H1 (cell line): ENCODE data around the gene CCDC92B. TPM values are rescaled to one million over a fixed set of nuclear protein-coding genes. Genes with fewer than 3 reads are reported as not detected.

ENCODE experiments used
- CTCF ChIA-PET: fragments of 300-600 bp; sonication (Branson Sonifier 250); formaldehyde crosslinking; loops from one replicate; lab custom pipeline; 2021; ENCODE audit not compliant: partially characterized antibody; lab: Charles Lee
- POLR2A ChIA-PET: fragments of 300-600 bp; sonication (Branson Sonifier 250); formaldehyde crosslinking; loops from one replicate; lab custom pipeline; 2021; ENCODE audit warnings: inconsistent platforms; ENCODE audit not compliant: partially characterized antibody; lab: Charles Lee
- DNase-seq, 2 experiments: peaks; one replicate each; pipeline versions ENCODE4 v3.0.0 to v3.0.0-alpha.2; 2010 to 2022; ENCODE audit warnings: low spot score in 2 of 2, low read depth in 1 of 2, mixed read lengths in 1 of 2
- FAIRE-seq: peaks from 2 replicates; lab custom pipeline; 2011; peaks lifted over from hg19 to GRCh38; lab: Jason Lieb, UNC
- H2AFZ ChIP-seq: 2 replicates; pipeline ENCODE4 v1.8.1; 2012; ENCODE audit warnings: low read length, inconsistent platforms
- H2AK5ac ChIP-seq: 2 replicates; pipeline ENCODE4 v1.6.1; 2013; ENCODE audit warnings: low read depth, low read length
- H2BK120ac ChIP-seq: replicated peaks from 2 replicates; pipeline ENCODE3; 2013; ENCODE audit warnings: low read depth, low read length, inconsistent platforms
- H2BK12ac ChIP-seq: 2 replicates; pipeline ENCODE4 v1.6.1; 2013; ENCODE audit warnings: low read depth, low read length
- H2BK15ac ChIP-seq: 2 replicates; pipeline ENCODE4 v1.6.1; 2013; ENCODE audit warnings: low read length
- H2BK20ac ChIP-seq: 2 replicates; pipeline ENCODE4 v1.6.1; 2013; ENCODE audit warnings: low read length
- H2BK5ac ChIP-seq: 2 replicates; pipeline ENCODE4 v1.6.1; 2013; ENCODE audit warnings: low read depth, low read length
- H3K14ac ChIP-seq: 2 replicates; pipeline ENCODE4 v1.6.1; 2013; ENCODE audit warnings: inconsistent platforms; ENCODE audit not compliant: insufficient read length
- H3K18ac ChIP-seq: 2 replicates; pipeline ENCODE4 v1.6.1; 2013; ENCODE audit warnings: low read length; ENCODE audit errors: extremely low read depth
- H3K23ac ChIP-seq: 2 replicates; pipeline ENCODE4 v1.6.1; 2013; ENCODE audit warnings: inconsistent platforms; ENCODE audit not compliant: insufficient read length
- H3K23me2 ChIP-seq: 2 replicates; pipeline ENCODE4 v1.6.1; 2013; ENCODE audit warnings: low read depth, low read length
- H3K27ac ChIP-seq: 2 replicates; pipeline ENCODE4 v1.6.1; 2011; ENCODE audit warnings: low read depth, low read length, inconsistent platforms
- H3K27me3 ChIP-seq, 4 experiments: replicated peaks in 1 of 4; 1 replicate in 1 of 4; 2 replicates in 3 of 4; pipeline versions ENCODE4 v1.6.1 to v1.8.1; 2011 to 2013; ENCODE audit warnings: low read length in 3 of 4, mild to moderate bottlenecking in 3 of 4, inconsistent platforms in 2 of 4, mixed read lengths in 2 of 4, moderate library complexity in 1 of 4; ENCODE audit not compliant: control insufficient read depth in 3 of 4, insufficient read depth in 3 of 4; ENCODE audit errors: extremely low read depth in 1 of 4
- H3K36me3 ChIP-seq, 4 experiments: 2 replicates each; pipeline versions ENCODE4 v1.6.1 to v1.8.1; 2011 to 2013; ENCODE audit warnings: mild to moderate bottlenecking in 4 of 4, low read length in 3 of 4, moderate library complexity in 2 of 4, control low read depth in 1 of 4, inconsistent platforms in 1 of 4; ENCODE audit not compliant: insufficient read depth in 4 of 4, control insufficient read depth in 2 of 4
- H3K4ac ChIP-seq: replicated peaks from 2 replicates; pipeline ENCODE3; 2013; ENCODE audit warnings: low read length, low read depth, mixed read lengths, inconsistent platforms; ENCODE audit not compliant: insufficient read length
- H3K4me1 ChIP-seq, 4 experiments: replicated peaks in 1 of 4; 1 replicate in 1 of 4; 2 replicates in 3 of 4; pipeline versions ENCODE4 v1.6.1 to v1.8.1; 2011 to 2013; ENCODE audit warnings: low read length in 3 of 4, inconsistent platforms in 2 of 4, mixed read lengths in 1 of 4; ENCODE audit not compliant: insufficient read depth in 4 of 4, control insufficient read depth in 3 of 4
- H3K4me2 ChIP-seq, 2 experiments: 2 replicates each; pipeline versions ENCODE4 v1.6.1 to v1.8.1; 2011 to 2013; ENCODE audit warnings: low read depth in 2 of 2, low read length in 2 of 2, control low read depth in 1 of 2, inconsistent platforms in 1 of 2, mild to moderate bottlenecking in 1 of 2; ENCODE audit not compliant: insufficient read depth in 1 of 2
- H3K4me3 ChIP-seq, 4 experiments: fragments of 200-600, 300-600 bp in 1 of 4; sonication (generic), shearing (Covaris generic), sonication (Bioruptor Twin) in 1 of 4; 2 replicates each; pipeline versions ENCODE4 v1.5.1 to v1.8.1; 2011 to 2016; ENCODE audit warnings: low read length in 4 of 4, low read depth in 3 of 4, control low read depth in 2 of 4, inconsistent platforms in 2 of 4, mild to moderate bottlenecking in 2 of 4, mixed read lengths in 1 of 4, moderate library complexity in 1 of 4; ENCODE audit not compliant: insufficient read depth in 2 of 4; ENCODE audit errors: extremely low read depth in 1 of 4
- H3K56ac ChIP-seq: replicated peaks from 2 replicates; pipeline ENCODE3; 2013; ENCODE audit warnings: low read depth, mild to moderate bottlenecking, mixed read lengths, low read length, inconsistent platforms; ENCODE audit not compliant: insufficient read length
- H3K79me1 ChIP-seq: 2 replicates; pipeline ENCODE4 v1.6.1; 2013; ENCODE audit warnings: low read depth, low read length, control low read depth
- H3K79me2 ChIP-seq, 2 experiments: 2 replicates each; pipeline versions ENCODE4 v1.6.1 to v1.8.1; 2012 to 2013; ENCODE audit warnings: low read length in 2 of 2, mild to moderate bottlenecking in 2 of 2, inconsistent platforms in 1 of 2; ENCODE audit not compliant: insufficient read depth in 2 of 2, control insufficient read depth in 1 of 2
- H3K9ac ChIP-seq, 4 experiments: replicated peaks in 1 of 4; 1 replicate in 1 of 4; 2 replicates in 3 of 4; pipeline versions ENCODE4 v1.6.1 to v1.8.1; 2011 to 2013; ENCODE audit warnings: low read depth in 3 of 4, low read length in 3 of 4, control low read depth in 2 of 4, mild to moderate bottlenecking in 2 of 4, moderate library complexity in 2 of 4, inconsistent platforms in 1 of 4; ENCODE audit errors: extremely low read depth in 1 of 4
- H3K9me3 ChIP-seq, 2 experiments: 2 replicates each; pipeline versions ENCODE4 v1.6.1 to v1.8.1; 2012 to 2013; ENCODE audit warnings: mild to moderate bottlenecking in 2 of 2, moderate library complexity in 2 of 2, control low read depth in 1 of 2, inconsistent platforms in 1 of 2, low read depth in 1 of 2, low read length in 1 of 2, mixed read lengths in 1 of 2; ENCODE audit not compliant: insufficient read depth in 2 of 2
- H4K20me1 ChIP-seq, 2 experiments: replicated peaks in 1 of 2; 2 replicates each; pipeline versions ENCODE3 to v1.8.1; 2011 to 2013; ENCODE audit warnings: inconsistent platforms in 2 of 2, low read length in 2 of 2, mild to moderate bottlenecking in 1 of 2; ENCODE audit not compliant: insufficient read depth in 2 of 2, control insufficient read depth in 1 of 2
- H4K5ac ChIP-seq: 2 replicates; pipeline ENCODE4 v1.6.1; 2013; ENCODE audit warnings: low read length, low read depth, mixed read lengths, inconsistent platforms; ENCODE audit not compliant: insufficient read length
- H4K8ac ChIP-seq: 2 replicates; pipeline ENCODE4 v1.8.0; 2013; ENCODE audit warnings: mild to moderate bottlenecking, moderate library complexity, low read length, inconsistent platforms; ENCODE audit not compliant: insufficient read depth; ENCODE audit errors: extremely low read depth
- H4K91ac ChIP-seq: replicated peaks from 2 replicates; pipeline ENCODE3; 2013; ENCODE audit warnings: low read length, mixed read lengths, inconsistent platforms; ENCODE audit not compliant: insufficient read length
- MAFK ChIP-seq: IDR thresholded peaks from 2 replicates; pipeline ENCODE4 v1.6.1; 2012; ENCODE audit warnings: low read depth, mild to moderate bottlenecking, improper control_type of control experiment, low read length
- PHF8 ChIP-seq: fragments of 200-600 bp; sonication (generic); conservative IDR thresholded peaks from 2 replicates; pipeline ENCODE4 v1.7.1; 2012; ENCODE audit warnings: low read depth, mild to moderate bottlenecking, inconsistent platforms, low read length, moderate library complexity
- RBBP5 ChIP-seq: IDR thresholded peaks from 2 replicates; pipeline ENCODE4 v1.7.1; 2012; ENCODE audit warnings: low read depth, mild to moderate bottlenecking, inconsistent platforms, low read length, moderate library complexity, borderline replicate concordance
- TCF12 ChIP-seq: IDR thresholded peaks from 2 replicates; pipeline ENCODE4 v1.6.1; 2011; ENCODE audit warnings: low read depth, mild to moderate bottlenecking, low read length
- whole genome bisulfite sequencing, 2 experiments: shearing (Covaris generic) in 1 of 2; methylation state at CpG; one replicate each; pipeline versions ENCODE4 v1.1.6 to v1.1.7; 2013 to 2015; ENCODE audit warnings: low lambda C conversion rate in 2 of 2, mixed read lengths in 2 of 2, inconsistent platforms in 1 of 2, low coverage in 1 of 2, missing lambda C conversion rate in 1 of 2; ENCODE audit not compliant: insufficient replicate concordance in 2 of 2, insufficient coverage in 1 of 2, insufficient read length in 1 of 2; ENCODE audit errors: extremely low coverage in 1 of 2, missing lambda C conversion rate in 1 of 2; 5-methylcytosine and 5-hydroxymethylcytosine counted together
- polyA plus RNA-seq, 7 experiments: library from polyadenylated mRNA; depleted of rRNA in 3 of 7; stranded (reverse) in 5 of 7; unstranded in 2 of 7; fragments of >200 nt in 5 of 7; fragments of 200-250 nt in 2 of 7; gene quantifications; 1 replicate in 5 of 7; 2 replicates in 1 of 7; 4 replicates in 1 of 7; pipeline versions ENCODE4 v1.2.1 to v1.2.3, GENCODE V29; 2011 to 2013; ENCODE audit warnings: missing spikeins in 2 of 7, mixed read lengths in 2 of 7
- total RNA-seq: library from RNA; stranded (reverse); fragmentation: NEBNext Ultra II Directional; extraction: Animal tissue kit (Norgen Biotek cat#: 25700); gene quantifications from 2 replicates; pipeline ENCODE4 v1.2.1, GENCODE V29; 2021
- TF ChIP-seq, protein P1 (sequence below): IDR thresholded peaks from 2 replicates; pipeline ENCODE4 v1.6.1; 2011; ENCODE audit warnings: low read length, improper control_type of control experiment
- TF ChIP-seq, protein P2 (sequence below), 3 experiments: IDR thresholded peaks; 1 replicate in 2 of 3; 2 replicates in 1 of 3; pipeline versions ENCODE4 v1.5.1 to v1.6.1; 2011; ENCODE audit warnings: low read length in 3 of 3, mild to moderate bottlenecking in 3 of 3, inconsistent platforms in 2 of 3, low read depth in 1 of 3, moderate library complexity in 1 of 3; ENCODE audit not compliant: insufficient read depth in 1 of 3; ENCODE audit errors: control extremely low read depth in 1 of 3

CCDC92B gene
- total and polyA plus RNA-seq, 2 of the 8 experiments (the other 6 are each of a cell fraction or from before 2014, with no cell fraction given): 5.5 to 12.1 TPM

- Histone ChIP-seq H3K14ac (no peak overlapping the region), H3K4ac (peak overlapping the region; percentile 90), H3K27me3 (peaks cover 0 to 8% (median under 1%) of the 10 kb centered on the region in 4 experiments; a peak in 3 of 7 replicates), H3K4me2 (peak overlapping the region; percentile 54 to 87), H2BK120ac (peak overlapping the region; percentile 7), H4K8ac (peak overlapping the region; percentile 73), H3K18ac (peak overlapping the region; percentile 78), H3K79me1 (no peaks in the 10 kb centered on the region), H2BK5ac (no peak overlapping the region; the same call in 1 of the 2 replicates), H4K20me1 (no peaks in the 10 kb centered on the region), H2BK15ac (no peak overlapping the region), H3K23me2 (peaks cover 3% of the 10 kb centered on the region; the same call in 1 of the 2 replicates), H3K36me3 (no peaks in the 10 kb centered on the region), H3K9me3 (no peaks in the 10 kb centered on the region), H2AK5ac (no peak overlapping the region), H3K9ac (no peak overlapping the region; a peak in 1 of 7 replicates), H3K79me2 (no peaks in the 10 kb centered on the region), H4K5ac (peak overlapping the region; percentile 47), H3K4me1 (peaks cover 4 to 6% (median 4%) of the 10 kb centered on the region in 4 experiments; a peak in 5 of 7 replicates), H2BK20ac (no peak overlapping the region), H2BK12ac (peak overlapping the region; percentile 4; the same call in 1 of the 2 replicates), H4K91ac (peak overlapping the region; percentile 52), H2AFZ (peak overlapping the region; percentile 43; the same call in 1 of the 2 replicates), H3K4me3 (peak overlapping the region; percentile 47 to 80 (median 62)), H3K23ac (no peak overlapping the region), H3K27ac (no peak overlapping the region), H3K56ac (no peak overlapping the region)
- WGBS, 2 experiments: 4% methylated on average over 33 of the region's 46 CpGs; no CpG with 5 or more reads in 1 of the 2 experiments
- ChIA-PET POLR2A (interaction anchor here (0.6 to 3.8 kb wide), 8 partner anchors 14 to 118 kb away, joined by 3 to 13 read pairs (median 4); no protein-coding TSS in a partner anchor), CTCF (interaction anchor here (1.0 to 4.2 kb wide), 5 partner anchors 11 to 31 kb away, joined by 3 to 21 read pairs (median 3); no protein-coding TSS in a partner anchor)
- peak in 1 of 2 experiments; percentile 88 for DNase-seq
- FAIRE-seq: no peak
- TF ChIP-seq MAFK: no peak
- TF ChIP-seq, protein P1, sequence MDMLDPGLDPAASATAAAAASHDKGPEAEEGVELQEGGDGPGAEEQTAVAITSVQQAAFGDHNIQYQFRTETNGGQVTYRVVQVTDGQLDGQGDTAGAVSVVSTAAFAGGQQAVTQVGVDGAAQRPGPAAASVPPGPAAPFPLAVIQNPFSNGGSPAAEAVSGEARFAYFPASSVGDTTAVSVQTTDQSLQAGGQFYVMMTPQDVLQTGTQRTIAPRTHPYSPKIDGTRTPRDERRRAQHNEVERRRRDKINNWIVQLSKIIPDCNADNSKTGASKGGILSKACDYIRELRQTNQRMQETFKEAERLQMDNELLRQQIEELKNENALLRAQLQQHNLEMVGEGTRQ: peak; percentile 39; the same call in 1 of the 2 replicates
- TF ChIP-seq PHF8: peak; percentile 27; the same call in 1 of the 2 replicates
- TF ChIP-seq, protein P2, sequence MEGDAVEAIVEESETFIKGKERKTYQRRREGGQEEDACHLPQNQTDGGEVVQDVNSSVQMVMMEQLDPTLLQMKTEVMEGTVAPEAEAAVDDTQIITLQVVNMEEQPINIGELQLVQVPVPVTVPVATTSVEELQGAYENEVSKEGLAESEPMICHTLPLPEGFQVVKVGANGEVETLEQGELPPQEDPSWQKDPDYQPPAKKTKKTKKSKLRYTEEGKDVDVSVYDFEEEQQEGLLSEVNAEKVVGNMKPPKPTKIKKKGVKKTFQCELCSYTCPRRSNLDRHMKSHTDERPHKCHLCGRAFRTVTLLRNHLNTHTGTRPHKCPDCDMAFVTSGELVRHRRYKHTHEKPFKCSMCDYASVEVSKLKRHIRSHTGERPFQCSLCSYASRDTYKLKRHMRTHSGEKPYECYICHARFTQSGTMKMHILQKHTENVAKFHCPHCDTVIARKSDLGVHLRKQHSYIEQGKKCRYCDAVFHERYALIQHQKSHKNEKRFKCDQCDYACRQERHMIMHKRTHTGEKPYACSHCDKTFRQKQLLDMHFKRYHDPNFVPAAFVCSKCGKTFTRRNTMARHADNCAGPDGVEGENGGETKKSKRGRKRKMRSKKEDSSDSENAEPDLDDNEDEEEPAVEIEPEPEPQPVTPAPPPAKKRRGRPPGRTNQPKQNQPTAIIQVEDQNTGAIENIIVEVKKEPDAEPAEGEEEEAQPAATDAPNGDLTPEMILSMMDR (IDR thresholded peaks at IDR 0.05; ENCODE audit: control extremely low read depth in 1 of 3, insufficient read depth in 1 of 3, low read depth in 1 of 3, low read length in 3 of 3): peak in 1 of 3 experiments; percentile 8; a peak in 1 of 4 replicates
- 0 out of 2 replicates have a peak, but pooled peaks have one; percentile 79 for TF ChIP-seq RBBP5
- TF ChIP-seq TCF12: 0 out of 2 replicates have a peak, but pooled peaks have one; percentile 18
Measured at GRCh38 chr17:2755891-2756724, 6.7 kb upstream of the CCDC92B start.
